ENCODE measurements around the gene BCAS3. TPM values are rescaled to one million over a fixed set of nuclear protein-coding genes. Genes with fewer than 3 reads are reported as not detected.
"Not testable (repeated sequence)": the region's sequence is repeated elsewhere in the genome, so short reads cannot be mapped to it uniquely, and the experiment has no call there.

Gene BCAS3
- total and polyA plus RNA-seq, 4 experiments from 2014 or later = 27.0 to 45.2 (median 41.2) TPM

DNA sequence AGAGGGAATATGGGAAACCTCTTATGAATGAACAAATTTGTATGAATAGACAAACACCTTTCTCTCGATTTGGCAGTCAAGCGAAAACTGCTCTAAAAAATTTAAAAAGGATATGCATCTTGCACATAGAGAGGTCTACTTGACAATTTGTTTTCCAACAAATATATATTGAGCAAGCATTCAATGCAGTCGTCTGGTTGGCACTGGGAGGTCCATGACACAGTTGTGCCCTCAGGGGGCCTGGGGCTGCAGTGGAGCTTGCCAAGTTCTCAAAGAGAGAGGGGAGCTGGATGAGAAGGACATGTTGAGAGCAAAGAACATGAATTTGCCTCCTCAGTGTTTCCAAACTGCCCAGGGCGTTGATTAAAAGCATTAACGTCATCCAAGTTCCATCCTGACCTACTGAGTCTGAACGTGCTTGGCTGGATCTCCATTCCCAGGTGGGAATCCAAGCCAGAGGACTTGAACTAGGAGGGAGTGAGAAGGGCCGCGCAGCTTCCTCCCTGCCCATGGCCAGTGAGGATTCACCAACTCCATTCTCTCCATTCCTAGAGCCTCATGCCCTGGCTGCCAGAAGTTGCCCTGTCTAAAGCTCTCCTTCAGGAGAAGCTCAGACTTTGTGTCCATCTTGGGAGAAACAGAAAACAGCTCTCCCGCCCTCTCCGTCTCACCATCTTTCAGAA, 746.5 kb downstream of the BCAS3 start:
- H3K27ac ChIP-seq (ENCODE audit: low read depth, low read length) = no peak overlapping the region
- Mint-ChIP-seq H3K4me1 (no peaks in the 10 kb centered on the region), H3K27ac (no peak overlapping the region), H3K27me3 (peaks cover 25 to 44% of the 10 kb centered on the region in 2 donors), H3K36me3 (no peaks in the 10 kb centered on the region), H3K4me3 (no peak overlapping the region), H3K9me3 (peaks cover 0 to 3% (median under 1%) of the 10 kb centered on the region in 8 donors)
- ChIA-PET CTCF (ENCODE audit: partially characterized antibody) (no interaction called here), POLR2A (ENCODE audit: partially characterized antibody) (no interaction called here)
- no peak for DNase-seq
- H3K9me3 ChIP-seq (ENCODE audit: control insufficient read depth in 1 of 2, low read length in 2 of 2) = no peaks in the 10 kb centered on the region
- H3K27me3 ChIP-seq (ENCODE audit: insufficient read depth, low read length) = peaks cover 4% of the 10 kb centered on the region
- intact Hi-C loops (cut with micrococcal nuclease) = no loop called here
- no peaks in the 10 kb centered on the region for H3K4me1 ChIP-seq (ENCODE audit: insufficient read depth, low read length)
- no peaks in the 10 kb centered on the region for H3K36me3 ChIP-seq (ENCODE audit: insufficient read depth, low read length)
- no peak overlapping the region for H3K4me3 ChIP-seq (ENCODE audit: low read length in 2 of 2)

DNA sequence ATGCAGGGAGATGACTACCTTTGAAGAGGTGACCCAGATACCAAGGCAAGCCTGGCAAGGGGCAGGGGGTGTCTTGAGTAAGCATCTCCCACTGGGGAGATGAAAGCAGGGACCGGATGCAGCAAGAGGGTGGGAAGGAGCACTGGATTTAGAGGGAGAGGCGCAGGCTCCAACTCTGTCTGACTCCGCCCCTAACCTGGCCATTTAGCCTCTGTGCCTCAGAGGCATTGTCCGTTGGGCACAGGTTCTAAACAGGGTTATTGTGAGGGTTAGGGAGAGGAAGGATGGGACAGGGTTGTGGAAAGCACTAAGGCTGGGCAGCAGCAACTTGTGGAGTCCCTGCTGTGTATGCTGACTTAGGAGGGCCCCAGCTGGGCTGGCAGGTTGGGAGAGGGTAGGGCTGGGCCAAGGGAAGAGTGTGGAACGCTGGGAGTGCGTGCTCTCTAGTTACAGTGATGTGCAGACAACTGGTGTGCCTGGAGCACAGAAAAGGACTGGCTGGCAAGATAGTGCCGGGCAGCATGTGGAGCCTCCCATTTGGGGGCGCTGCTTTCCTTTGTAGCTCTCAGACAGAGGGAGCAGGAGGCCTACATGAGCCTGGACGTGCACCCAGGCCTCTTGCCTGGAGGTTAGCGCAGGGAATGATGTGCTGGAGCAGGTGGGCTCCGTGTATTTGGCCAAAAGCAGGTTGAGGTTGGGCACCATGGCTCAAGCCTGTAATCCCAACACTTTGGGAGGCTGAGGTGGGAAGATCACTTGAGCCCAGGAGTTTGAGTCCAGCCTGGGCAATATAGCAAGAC, 748.2 kb downstream of the BCAS3 start:
- intact Hi-C loops (cut with micrococcal nuclease) = no loop called here
- DNase-seq = no peak
- no peaks in the 10 kb centered on the region for H3K4me1 Mint-ChIP-seq
- peaks cover 4% of the 10 kb centered on the region for H3K27me3 ChIP-seq (ENCODE audit: insufficient read depth, low read length)
- no peaks in the 10 kb centered on the region for H3K4me1 ChIP-seq (ENCODE audit: insufficient read depth, low read length)
- peaks cover 0 to 3% (median under 1%) of the 10 kb centered on the region in 8 donors for H3K9me3 Mint-ChIP-seq
- no peaks in the 10 kb centered on the region for H3K36me3 Mint-ChIP-seq
- CTCF ChIA-PET (ENCODE audit: partially characterized antibody) = interaction anchor here (2.3 to 3.3 kb wide), 2 partner anchors 8 to 14 kb away, joined by 10 to 13 read pairs; no protein-coding TSS in a partner anchor
- peaks cover 22 to 36% of the 10 kb centered on the region in 2 donors for H3K27me3 Mint-ChIP-seq
- H3K4me3 Mint-ChIP-seq = no peak overlapping the region
- POLR2A ChIA-PET (ENCODE audit: partially characterized antibody) = no interaction called here
- no peak overlapping the region for H3K27ac Mint-ChIP-seq
- no peaks in the 10 kb centered on the region for H3K9me3 ChIP-seq (ENCODE audit: control insufficient read depth in 1 of 2, low read length in 2 of 2)
- H3K27ac ChIP-seq (ENCODE audit: low read depth, low read length) = no peak overlapping the region
- no peak overlapping the region for H3K4me3 ChIP-seq (ENCODE audit: low read length in 2 of 2)
- no peaks in the 10 kb centered on the region for H3K36me3 ChIP-seq (ENCODE audit: insufficient read depth, low read length)

DNA sequence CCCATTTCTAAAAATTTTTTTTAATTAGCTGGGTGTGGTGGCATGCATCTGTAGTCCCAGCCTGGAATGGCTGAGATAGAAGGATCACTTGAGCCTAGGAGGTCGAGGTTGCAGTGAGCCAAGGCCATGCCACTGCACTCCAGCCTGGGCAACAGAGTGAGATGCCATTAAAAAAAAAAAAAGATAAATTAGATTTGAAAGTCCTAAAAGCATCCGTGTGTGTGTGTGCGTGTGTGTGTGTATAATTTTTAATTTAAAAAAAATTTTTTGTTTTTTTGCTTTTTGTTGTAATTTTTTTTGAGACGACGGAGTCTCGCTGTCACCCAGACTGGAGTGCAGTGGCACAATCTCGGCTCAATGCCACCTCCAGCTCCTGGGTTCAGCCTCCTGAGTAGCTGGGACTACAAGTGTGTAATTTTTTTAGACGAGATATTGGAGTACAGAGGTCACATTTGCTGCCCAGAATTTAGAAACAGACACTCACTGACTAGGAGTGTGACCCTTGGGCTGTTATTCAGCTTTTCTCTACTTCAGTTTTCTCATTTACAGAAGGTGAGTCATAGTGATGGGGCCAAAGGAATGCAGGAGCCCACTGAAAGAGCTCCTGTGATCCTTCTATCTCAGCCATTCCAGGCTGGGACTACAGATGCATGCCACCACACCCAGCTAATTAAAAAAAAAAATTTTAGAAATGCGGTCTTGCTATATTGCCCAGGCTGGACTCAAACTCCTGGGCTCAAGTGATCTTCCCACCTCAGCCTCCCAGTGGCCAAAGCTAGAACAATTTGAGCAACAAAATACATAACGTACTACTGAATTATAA, 749.0 kb downstream of the BCAS3 start:
- H3K27ac ChIP-seq (ENCODE audit: low read depth, low read length) = no peak overlapping the region
- H3K4me1 Mint-ChIP-seq = no peaks in the 10 kb centered on the region
- peaks cover 20 to 34% of the 10 kb centered on the region in 2 donors for H3K27me3 Mint-ChIP-seq
- POLR2A ChIA-PET (ENCODE audit: partially characterized antibody) = no interaction called here
- CTCF ChIA-PET (ENCODE audit: partially characterized antibody) = interaction anchor here (0.7 to 3.3 kb wide), 3 partner anchors 9 to 23 kb away, joined by 4 to 13 read pairs (median 10); no protein-coding TSS in a partner anchor
- H3K27me3 ChIP-seq (ENCODE audit: insufficient read depth, low read length) = peaks cover 4% of the 10 kb centered on the region
- H3K36me3 Mint-ChIP-seq = no peaks in the 10 kb centered on the region
- H3K27ac Mint-ChIP-seq = no peak overlapping the region
- no peaks in the 10 kb centered on the region for H3K36me3 ChIP-seq (ENCODE audit: insufficient read depth, low read length)
- DNase-seq = no peak
- H3K4me3 ChIP-seq (ENCODE audit: low read length in 2 of 2) = no peak overlapping the region
- H3K4me3 Mint-ChIP-seq = no peak overlapping the region
- H3K9me3 ChIP-seq (ENCODE audit: control insufficient read depth in 1 of 2, low read length in 2 of 2) = no peaks in the 10 kb centered on the region
- peaks cover 0 to 3% (median under 1%) of the 10 kb centered on the region in 8 donors for H3K9me3 Mint-ChIP-seq
- intact Hi-C loops (cut with micrococcal nuclease) = no loop called here
- no peaks in the 10 kb centered on the region for H3K4me1 ChIP-seq (ENCODE audit: insufficient read depth, low read length)

- POLR2A ChIA-PET (ENCODE audit: partially characterized antibody) = no interaction called here
- no peaks in the 10 kb centered on the region for H3K9me3 ChIP-seq (ENCODE audit: control insufficient read depth in 1 of 2, low read length in 2 of 2)
- CTCF ChIA-PET (ENCODE audit: partially characterized antibody) = interaction anchor here (2.3 to 3.3 kb wide), 2 partner anchors 10 to 16 kb away, joined by 10 to 13 read pairs; no protein-coding TSS in a partner anchor
These were observed 749.9 kb downstream of the BCAS3 start for GRCh38 chr17:61427567-61427966.

DNA sequence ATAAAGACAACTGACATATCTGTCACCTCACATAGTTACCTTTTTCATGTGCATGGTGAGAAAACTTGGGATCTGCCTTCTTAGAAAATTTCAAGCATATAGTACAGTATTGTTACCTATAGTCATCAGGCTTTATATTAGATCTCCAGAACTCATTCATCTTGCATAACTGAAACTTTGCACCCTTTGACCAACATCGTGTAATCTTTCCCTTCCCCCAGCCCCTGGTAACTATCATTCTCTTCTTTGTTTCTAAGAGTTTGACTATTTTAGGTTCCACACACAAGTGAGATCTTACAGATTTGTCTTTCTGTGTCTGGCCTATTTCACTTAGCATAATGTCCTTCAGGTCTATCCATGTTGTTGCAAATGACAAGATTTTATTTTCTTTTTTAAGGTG, 751.6 kb downstream of the BCAS3 start:
- CTCF ChIA-PET (ENCODE audit: partially characterized antibody) = no interaction called here
- no peaks in the 10 kb centered on the region for H3K9me3 ChIP-seq (ENCODE audit: control insufficient read depth in 1 of 2, low read length in 2 of 2)
- Mint-ChIP-seq H3K4me1 (no peaks in the 10 kb centered on the region), H3K27me3 (peaks cover 16 to 28% of the 10 kb centered on the region in 2 donors), H3K27ac (no peak overlapping the region), H3K4me3 (no peak overlapping the region), H3K36me3 (no peaks in the 10 kb centered on the region), H3K9me3 (peaks cover 0 to 3% (median 2%) of the 10 kb centered on the region in 8 donors)
- H3K4me3 ChIP-seq (ENCODE audit: low read length in 2 of 2) = no peak overlapping the region
- no peaks in the 10 kb centered on the region for H3K36me3 ChIP-seq (ENCODE audit: insufficient read depth, low read length)
- DNase-seq = no peak
- POLR2A ChIA-PET (ENCODE audit: partially characterized antibody) = no interaction called here
- peaks cover 1% of the 10 kb centered on the region for H3K27me3 ChIP-seq (ENCODE audit: insufficient read depth, low read length)
- H3K4me1 ChIP-seq (ENCODE audit: insufficient read depth, low read length) = no peaks in the 10 kb centered on the region
- intact Hi-C loops (cut with micrococcal nuclease) = no loop called here
- H3K27ac ChIP-seq (ENCODE audit: low read depth, low read length) = no peak overlapping the region

More at GRCh38 chr17:61427567-61427966, 749.9 kb downstream of the BCAS3 start:
- Histone ChIP-seq H3K4me1 (ENCODE audit: insufficient read depth, low read length) (no peaks in the 10 kb centered on the region), H3K27ac (ENCODE audit: low read depth, low read length) (no peak overlapping the region), H3K27me3 (ENCODE audit: insufficient read depth, low read length) (peaks cover 4% of the 10 kb centered on the region), H3K4me3 (ENCODE audit: low read length in 2 of 2) (no peak overlapping the region), H3K36me3 (ENCODE audit: insufficient read depth, low read length) (no peaks in the 10 kb centered on the region)
- Mint-ChIP-seq H3K27me3 (peaks cover 13 to 32% of the 10 kb centered on the region in 2 donors), H3K4me3 (no peak overlapping the region), H3K36me3 (no peaks in the 10 kb centered on the region), H3K4me1 (no peaks in the 10 kb centered on the region), H3K9me3 (peaks cover 0 to 3% (median under 1%) of the 10 kb centered on the region in 8 donors), H3K27ac (no peak overlapping the region)
- DNase-seq = no peak
- intact Hi-C loops (cut with micrococcal nuclease) = no loop called here

GRCh38 chr17:61429831-61430230, 752.2 kb downstream of the BCAS3 start:
- CTCF ChIA-PET (ENCODE audit: partially characterized antibody); intact Hi-C loops (cut with micrococcal nuclease): not testable (repeated sequence)

More at GRCh38 chr17:61429831-61430230, 752.2 kb downstream of the BCAS3 start:
- H3K36me3 Mint-ChIP-seq; POLR2A ChIA-PET (ENCODE audit: partially characterized antibody); H3K27me3 ChIP-seq (ENCODE audit: insufficient read depth, low read length); H3K9me3 ChIP-seq (ENCODE audit: control insufficient read depth in 1 of 2, low read length in 2 of 2); H3K4me1 ChIP-seq (ENCODE audit: insufficient read depth, low read length); H3K4me3 ChIP-seq (ENCODE audit: low read length in 2 of 2); H3K27ac Mint-ChIP-seq; H3K4me1 Mint-ChIP-seq; H3K36me3 ChIP-seq (ENCODE audit: insufficient read depth, low read length); DNase-seq; H3K4me3 Mint-ChIP-seq; H3K9me3 Mint-ChIP-seq; H3K27ac ChIP-seq (ENCODE audit: low read depth, low read length): not testable (repeated sequence)
- peaks cover 17 to 25% of the 10 kb centered on the region in 2 donors for H3K27me3 Mint-ChIP-seq
